Fibroblast of the conjunctiva (primary cell): ENCODE results near the gene EP400.

Source experiments
- DNase-seq: peaks from one replicate; pipeline ENCODE4 v3.0.0-alpha.2; 2010; ENCODE audit warnings: low read depth

EP400 gene

GRCh38 chr12:131986910-131987309, 37.2 kb downstream of the EP400 start:
- DNase-seq = no peak

- DNase-seq = no peak
These were observed 37.8 kb downstream of the EP400 start for GRCh38 chr12:131987552-131987951.

GRCh38 chr12:131988054-131988796, 38.5 kb downstream of the EP400 start:
- DNase-seq = no peak

- DNase-seq = no peak
These were observed 39.3 kb downstream of the EP400 start for GRCh38 chr12:131989021-131989420.

GRCh38 chr12:131990066-131990979, 40.6 kb downstream of the EP400 start:
- no peak for DNase-seq

- no peak for DNase-seq
These were observed 41.2 kb downstream of the EP400 start for GRCh38 chr12:131990980-131991305.

- no peak for DNase-seq
These were observed 42.2 kb downstream of the EP400 start for GRCh38 chr12:131991816-131992430.

GRCh38 chr12:131994589-131994988, 44.8 kb downstream of the EP400 start:
- DNase-seq = no peak

GRCh38 chr12:132000286-132000872, 50.6 kb downstream of the EP400 start:
- no peak for DNase-seq

- no peak for DNase-seq
These were observed 54.1 kb downstream of the EP400 start for GRCh38 chr12:132003846-132004245.

GRCh38 chr12:132004946-132005345, 55.2 kb downstream of the EP400 start:
- no peak for DNase-seq

GRCh38 chr12:132006056-132006680, 56.4 kb downstream of the EP400 start:
- DNase-seq = no peak

- no peak for DNase-seq
These were observed 57.3 kb downstream of the EP400 start for GRCh38 chr12:132007041-132007440.

GRCh38 chr12:132009336-132009859, 59.7 kb downstream of the EP400 start:
- DNase-seq = no peak

- no peak for DNase-seq
These were observed 63.3 kb downstream of the EP400 start for GRCh38 chr12:132012919-132013568.

- DNase-seq = no peak
These were observed 64.6 kb downstream of the EP400 start for GRCh38 chr12:132014092-132014914.

- DNase-seq = no peak
These were observed 65.2 kb downstream of the EP400 start for GRCh38 chr12:132014915-132015280.

- no peak for DNase-seq
These were observed 66.1 kb downstream of the EP400 start for GRCh38 chr12:132015686-132016430.

- DNase-seq = no peak
These were observed 68.6 kb downstream of the EP400 start for GRCh38 chr12:132018193-132018916.
